ENCODE data around the gene DPH5.
"Not testable (repeated sequence)": the region's sequence is repeated elsewhere in the genome, so short reads cannot be mapped to it uniquely, and the experiment has no call there.

DPH5 gene, protein sequence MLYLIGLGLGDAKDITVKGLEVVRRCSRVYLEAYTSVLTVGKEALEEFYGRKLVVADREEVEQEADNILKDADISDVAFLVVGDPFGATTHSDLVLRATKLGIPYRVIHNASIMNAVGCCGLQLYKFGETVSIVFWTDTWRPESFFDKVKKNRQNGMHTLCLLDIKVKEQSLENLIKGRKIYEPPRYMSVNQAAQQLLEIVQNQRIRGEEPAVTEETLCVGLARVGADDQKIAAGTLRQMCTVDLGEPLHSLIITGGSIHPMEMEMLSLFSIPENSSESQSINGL

DNA sequence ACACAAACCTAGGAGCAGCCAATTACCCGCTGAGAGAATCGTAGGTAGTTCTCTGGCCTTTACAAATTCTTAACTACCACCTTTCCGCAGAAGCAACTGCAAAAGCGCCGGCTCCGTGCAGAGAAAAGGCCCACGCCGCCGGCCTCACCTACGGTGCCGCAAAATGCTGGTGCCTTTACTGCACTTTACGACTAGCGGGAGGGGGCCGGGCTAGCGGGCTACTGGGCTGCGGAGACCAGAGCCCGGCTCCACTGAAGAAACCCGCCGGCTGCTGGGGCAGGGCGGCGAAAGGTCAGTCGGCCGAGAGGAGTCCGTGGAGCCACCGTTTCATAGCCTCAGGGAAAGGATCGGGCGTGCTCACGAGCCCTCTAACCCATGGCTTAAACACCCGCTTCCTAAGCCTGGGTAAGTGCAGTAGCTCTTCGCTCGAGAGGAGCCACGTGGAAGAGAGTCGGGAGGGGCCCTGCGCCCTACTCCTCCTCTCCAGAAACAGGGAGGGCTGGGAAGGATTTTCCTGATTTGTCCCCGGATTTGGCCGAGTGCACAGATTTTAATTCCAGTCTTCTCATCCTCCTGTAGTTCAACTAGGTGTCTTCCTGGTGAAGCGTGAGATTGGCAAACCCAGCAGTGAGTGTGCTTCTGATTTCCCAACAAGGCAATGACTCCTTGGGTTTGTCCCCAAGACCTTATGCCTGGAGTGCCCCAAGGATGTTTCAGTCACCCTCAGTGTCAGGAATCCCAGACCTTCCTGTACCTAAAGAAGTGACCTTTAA lies at the start of gene DPH5:
Gene DPH5, minus strand, starts transcription at position 128 of the 773 bp plus-strand sequence. CDS start 341 bp downstream, outside the sequence.
- peak; percentile 88 for DNase-seq (ENCODE audit: low spot score)

DNA sequence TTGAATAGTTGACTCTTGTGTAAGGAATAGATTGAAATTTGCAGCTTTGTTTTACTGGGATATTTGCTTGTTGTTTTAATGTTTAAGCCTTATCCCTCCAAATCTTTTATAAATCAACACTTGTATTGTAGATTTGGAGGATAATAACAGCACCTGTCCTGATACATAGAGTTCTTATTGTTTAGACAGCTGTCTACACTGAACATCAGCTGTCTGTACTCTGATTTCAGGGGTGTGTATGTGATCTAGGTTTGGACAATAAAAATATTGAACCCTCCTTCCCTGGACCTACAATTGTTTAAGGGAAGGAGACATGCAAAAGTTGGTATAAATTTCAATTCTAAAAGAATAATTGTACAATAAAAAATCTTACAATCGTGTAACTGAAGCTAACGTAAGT lies 48.3 kb upstream of the DPH5 start:
- no peak for DNase-seq (ENCODE audit: low spot score)

DNA sequence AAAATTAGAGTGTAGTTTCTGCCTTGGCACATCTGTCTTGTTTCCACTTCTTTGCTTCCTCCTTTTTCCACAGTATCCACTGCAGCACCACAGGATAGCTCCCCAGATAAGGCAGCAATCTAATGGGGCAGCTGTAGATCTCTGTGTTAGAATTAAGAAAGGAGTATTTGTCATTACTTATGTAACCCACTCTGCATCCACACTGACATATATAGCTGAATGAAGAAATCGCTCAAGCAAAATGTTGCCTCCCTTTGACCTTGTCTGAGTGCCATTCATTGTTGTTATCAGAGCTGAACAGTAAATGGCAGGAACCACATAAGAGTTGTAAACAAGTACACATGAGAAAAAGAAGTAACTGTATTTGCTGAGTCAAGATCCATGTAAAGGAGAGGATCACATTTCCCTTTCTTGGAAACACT lies 45.9 kb upstream of the DPH5 start:
- no peak for DNase-seq (ENCODE audit: low spot score)

DNA sequence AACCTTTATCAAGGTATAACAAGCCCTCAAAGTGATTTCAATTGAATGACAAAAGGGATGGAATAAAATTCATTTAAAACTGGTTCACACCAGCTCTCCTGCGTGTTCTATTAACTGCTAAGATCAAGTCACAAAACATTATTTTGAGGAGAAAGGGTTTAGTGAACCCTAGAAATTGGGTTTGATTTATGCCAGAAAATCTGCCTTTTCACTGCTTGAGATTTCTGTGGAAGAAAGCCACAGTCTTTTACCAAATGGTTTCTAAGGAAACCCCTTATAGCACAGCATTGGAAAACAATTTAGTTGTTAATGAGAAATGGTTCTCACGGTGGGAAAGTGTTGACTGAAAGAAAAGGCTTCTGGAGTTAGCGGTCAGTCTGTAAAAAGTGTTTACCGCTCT lies 43.6 kb upstream of the DPH5 start:
- no peak for DNase-seq (ENCODE audit: low spot score)

DNA sequence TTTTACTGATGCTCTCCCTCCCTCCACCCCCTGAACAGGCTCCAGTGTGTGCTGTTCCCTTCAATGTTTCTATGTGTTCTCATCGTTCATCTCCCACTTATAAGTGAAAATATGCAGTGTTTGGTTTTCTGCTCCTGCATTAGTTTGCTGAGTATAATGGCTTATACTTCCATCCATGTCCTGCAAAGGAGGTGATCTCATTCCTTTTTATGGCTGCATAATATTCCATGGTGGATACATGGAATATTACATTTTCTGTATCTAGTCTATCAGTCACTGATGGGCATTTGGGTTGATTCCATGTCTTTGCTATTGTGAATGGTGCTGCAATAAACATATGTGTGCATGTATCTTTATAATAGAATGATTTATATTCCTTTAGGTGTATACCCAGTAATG lies 41.4 kb upstream of the DPH5 start:
- not testable (repeated sequence) for DNase-seq (ENCODE audit: low spot score)

DNA sequence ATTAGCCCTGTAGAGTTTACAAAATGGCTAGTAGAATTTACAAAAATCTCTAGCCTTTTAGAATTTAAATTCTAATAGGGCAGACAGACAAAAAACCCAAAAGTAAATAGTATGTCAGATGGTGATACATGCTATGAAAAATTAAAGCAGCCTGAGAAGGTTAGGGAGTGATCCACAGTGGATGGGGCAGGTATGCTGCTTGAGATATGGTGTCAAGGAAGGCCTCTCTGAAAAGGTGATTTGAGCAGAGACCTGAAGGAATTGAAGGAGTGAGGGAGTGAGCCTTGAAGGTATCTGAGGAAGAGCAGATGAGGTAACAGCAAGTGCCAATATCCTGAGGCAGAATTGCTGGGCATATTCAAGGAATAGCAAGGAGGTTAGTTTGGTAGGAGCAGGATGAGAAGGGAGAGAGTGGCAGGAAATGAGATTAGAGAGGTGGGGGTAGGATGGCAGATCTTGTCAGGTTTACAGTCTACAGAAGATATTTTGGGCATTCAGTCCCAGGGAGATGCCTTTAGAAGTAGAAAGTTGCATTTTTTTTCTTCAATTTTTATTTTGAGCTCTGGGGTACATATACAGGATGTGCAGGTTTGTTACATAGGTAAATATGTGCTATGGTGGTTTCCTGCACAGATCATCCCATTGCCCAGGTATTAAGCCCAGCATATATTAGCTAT lies 40.8 kb upstream of the DPH5 start:
- no peak for DNase-seq (ENCODE audit: low spot score)

DNA sequence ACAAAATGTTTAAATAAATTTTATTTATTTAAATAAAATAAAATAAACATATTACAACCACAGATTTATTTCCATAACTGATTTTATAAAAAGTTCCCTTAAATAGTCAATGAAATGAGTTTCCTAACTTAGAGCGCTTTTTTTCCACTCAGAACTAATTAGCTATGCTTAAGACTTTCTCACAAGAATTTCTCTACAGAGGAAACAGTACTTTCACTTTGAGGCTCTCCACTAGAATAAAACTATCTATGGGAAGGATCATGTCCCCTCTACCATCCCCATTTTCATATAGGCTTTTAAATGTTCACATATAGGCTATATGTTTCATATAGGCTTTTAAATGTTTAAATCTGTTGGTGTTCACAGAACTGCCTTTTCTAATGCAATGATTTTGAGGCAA lies 40.0 kb upstream of the DPH5 start:
- no peak for DNase-seq (ENCODE audit: low spot score)

DNA sequence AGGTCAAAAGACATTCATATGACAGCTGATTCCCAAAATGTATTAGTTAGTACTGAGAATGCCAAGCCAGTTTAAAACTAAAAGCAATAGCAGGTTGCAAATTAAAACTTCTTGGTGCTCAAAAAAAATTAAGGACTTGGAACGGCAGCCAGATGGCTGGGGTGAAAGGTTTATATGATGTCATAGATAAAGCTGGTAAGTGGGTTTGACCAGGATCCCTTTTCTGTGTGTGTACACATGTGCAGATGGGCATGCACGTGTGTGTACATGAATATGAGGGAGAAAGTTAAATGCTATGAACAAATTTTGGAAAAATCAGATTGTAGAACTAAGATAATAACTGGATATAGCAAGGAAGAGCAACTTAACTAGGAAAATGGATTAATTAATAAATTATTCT lies 39.1 kb upstream of the DPH5 start:
- DNase-seq (ENCODE audit: low spot score) = no peak

DNA sequence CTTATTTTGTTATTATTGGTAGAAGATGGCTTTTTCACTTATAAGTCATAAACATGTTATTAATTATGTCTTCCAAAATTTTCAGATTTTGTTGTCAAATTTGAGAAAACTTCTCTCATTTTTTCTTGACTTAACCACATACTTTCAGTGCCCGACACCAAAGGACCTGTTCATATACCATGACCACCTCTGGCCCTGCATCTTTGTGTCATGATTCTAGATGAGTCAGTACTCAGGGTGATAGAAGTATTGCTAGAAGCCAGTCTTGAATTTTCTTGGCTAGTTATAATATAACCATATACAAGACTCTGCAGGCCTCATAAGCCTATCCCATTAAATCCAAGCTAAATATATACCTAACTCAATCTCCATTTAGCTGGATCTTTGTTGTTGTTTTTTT lies 35.4 kb upstream of the DPH5 start:
- no peak for DNase-seq (ENCODE audit: low spot score)

DNA sequence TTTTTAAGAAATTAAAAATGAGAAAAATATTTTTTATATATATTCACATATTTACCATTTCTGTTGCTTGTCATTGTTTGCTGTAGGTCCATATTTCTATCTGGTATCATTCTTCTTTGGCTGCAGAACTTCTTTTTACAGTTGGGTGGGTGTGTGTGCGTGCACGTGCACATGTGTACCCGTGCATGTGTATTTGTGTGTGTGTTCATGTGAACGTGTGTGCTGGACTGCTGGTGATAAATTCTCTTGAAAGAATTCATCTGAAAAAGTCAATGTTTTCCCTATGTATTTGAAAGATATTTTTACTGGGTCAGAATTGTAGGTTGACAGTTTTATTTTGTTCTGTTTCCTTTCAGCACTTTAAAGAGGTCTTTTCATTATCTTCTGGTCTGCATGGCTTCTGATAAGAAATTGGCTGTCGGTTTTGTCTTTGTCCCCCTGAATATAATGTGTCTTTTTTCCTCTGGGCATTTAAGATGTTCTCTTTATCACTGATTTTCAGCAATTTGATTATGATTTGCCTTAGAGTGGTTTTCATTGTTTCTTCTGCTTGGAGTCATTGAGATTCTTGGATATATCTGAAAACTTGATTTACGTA lies 34.5 kb upstream of the DPH5 start:
- no peak for DNase-seq (ENCODE audit: low spot score)

DNA sequence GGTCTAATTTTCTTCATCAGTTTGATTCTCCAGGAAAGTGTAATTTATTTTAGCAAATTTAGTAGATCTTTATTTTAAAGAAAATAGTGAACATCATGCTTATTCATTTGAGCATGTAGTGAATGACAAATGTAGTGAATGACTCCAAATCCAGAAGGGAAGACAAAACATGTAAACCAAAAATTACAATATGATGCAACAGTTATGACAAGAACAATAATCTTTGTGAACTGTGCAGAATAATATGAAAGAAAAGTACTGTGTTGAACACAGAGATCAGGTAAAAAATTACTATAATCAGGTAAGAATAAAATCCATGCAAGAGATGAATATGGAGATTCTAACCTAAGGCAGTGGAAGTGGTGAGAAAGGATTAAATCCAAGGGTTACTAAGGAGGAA lies 30.0 kb upstream of the DPH5 start:
- DNase-seq (ENCODE audit: low spot score) = no peak

DNA sequence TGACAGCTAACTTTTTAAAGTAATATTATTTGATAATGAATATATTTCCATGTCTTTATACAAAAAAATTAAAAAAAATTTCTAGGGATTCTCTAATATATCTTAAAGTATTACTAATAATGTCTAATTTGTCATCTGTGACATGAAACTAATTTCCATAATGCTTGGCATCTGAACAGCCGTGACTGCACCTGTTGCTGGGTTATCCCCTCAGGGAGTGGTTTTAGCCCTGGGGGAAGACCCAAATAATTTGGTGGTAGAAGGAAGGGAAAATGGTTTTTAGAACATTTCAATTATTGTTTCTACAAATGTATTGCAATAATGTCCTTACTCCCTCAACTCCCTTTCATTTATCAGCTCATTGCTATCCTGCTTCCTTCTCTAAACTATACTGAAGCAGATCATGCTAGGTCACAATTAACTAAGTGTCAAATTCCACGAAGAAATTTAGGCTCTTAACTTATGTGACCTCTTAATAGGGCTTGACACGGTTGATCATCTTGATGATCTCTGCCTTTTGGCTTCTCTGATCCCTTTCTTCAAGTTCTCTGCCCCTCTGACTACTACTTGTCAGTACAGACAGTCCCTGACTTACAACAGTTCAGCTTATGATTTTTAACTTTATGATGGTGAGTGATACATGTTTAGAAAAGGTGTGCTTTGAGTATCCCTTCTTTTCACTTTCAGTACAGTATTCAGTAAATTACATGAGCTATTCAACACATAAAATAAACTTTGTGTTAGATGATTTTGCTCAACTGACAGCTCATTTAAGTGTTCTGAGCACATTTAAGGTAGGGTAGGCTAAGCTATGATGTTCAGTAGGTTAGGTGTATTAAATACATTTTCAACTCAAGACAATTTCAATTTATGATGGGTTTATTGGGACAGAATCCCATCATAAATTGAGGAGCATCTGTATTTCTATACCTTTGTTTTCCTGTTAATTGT lies 26.4 kb upstream of the DPH5 start:
- no peak for DNase-seq (ENCODE audit: low spot score)

DNA sequence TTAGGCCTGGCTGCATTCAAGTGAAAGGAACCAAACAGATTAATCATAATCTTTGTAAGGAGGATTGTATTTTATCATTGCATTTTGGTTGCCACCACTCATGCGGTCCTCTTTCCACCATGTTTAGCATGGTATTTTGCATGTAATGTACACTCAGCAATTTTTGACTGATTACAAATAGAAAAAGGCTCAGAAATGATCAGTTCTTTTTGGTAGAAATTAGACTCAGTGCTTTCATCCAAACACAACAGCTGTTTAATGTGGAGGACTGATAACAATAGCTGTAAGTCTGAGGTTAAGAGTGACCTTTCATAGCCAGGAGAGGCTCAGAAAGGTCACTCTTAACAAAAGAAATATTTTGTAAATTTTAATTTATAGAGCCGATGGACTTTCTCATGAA lies 25.3 kb upstream of the DPH5 start:
- no peak for DNase-seq (ENCODE audit: low spot score)

DNA sequence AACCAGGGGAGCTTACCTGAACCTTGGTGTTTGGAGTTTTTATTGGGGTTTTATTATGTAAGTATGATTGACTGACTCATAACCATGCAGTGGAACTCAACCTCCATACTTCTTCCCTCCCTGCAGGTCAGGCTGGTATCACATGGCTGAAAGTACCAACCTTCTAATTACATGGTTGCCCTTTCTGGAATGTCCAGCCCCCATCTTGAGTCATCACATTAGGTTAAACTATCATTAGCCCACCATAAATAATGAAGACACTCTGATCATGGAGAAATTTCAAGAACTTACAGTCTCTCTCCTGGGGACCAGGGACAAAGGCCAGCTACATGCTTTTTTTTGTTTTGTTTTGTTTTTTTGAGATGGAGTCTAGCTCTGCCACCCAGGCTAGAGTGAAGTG lies 19.2 kb upstream of the DPH5 start:
- no peak for DNase-seq (ENCODE audit: low spot score)

DNA sequence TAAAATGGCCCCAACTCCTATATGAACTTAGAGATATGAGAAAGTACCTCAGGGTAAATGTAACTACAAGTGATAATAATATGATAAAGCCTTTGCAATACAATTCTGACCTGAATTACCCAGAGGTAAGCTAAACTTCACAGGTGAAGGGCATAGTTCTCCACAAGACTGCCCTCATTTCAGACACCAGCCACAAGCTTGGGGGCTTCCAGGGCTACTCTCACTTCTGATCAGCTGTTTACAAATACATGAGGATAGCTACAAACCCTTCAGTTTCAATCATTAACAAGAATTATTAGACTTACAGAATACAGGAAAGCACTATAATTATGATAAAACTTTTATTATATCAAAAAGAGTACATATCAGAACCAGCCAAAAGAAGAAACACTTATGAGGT lies 18.7 kb upstream of the DPH5 start:
- no peak for DNase-seq (ENCODE audit: low spot score)

DNA sequence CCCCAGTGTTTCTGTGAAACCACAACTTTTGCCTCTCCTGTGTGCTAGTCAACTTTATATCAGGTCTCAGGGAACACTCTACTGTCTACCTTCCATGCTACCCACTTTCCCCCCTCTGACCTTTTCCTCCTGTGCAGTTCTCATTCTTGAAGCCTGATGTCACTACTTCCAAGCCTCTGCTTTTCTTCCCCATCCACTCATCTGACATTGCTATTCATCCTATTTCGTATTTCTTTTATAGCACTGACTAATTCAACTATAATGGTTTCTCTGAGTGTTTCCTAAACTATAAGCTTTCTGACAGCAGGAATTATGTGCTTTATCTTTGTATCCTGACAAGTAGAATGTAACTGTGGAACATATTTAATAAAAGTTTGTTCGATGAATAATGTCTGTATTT lies 18.2 kb upstream of the DPH5 start:
- peak; percentile 25 for DNase-seq (ENCODE audit: low spot score)

DNA sequence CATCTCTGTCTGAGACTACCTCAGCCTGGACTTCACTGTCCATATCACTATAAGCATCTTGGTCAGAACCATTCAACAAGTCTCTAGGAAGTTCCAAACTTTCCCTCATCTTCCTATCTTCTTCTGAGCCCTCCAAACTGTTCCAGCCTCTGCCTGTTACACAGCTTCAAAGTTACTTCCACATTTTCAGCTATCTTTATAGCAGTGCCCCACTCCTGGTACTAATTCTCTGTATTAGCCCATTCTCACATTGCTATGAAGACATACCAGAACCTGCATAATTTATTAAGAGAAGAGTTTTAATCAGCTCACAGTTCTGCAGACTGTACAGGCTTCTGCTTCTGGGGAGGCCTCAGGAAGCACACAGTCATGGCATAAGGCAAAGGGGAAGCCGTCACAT lies 15.7 kb upstream of the DPH5 start:
- no peak for DNase-seq (ENCODE audit: low spot score)

DNA sequence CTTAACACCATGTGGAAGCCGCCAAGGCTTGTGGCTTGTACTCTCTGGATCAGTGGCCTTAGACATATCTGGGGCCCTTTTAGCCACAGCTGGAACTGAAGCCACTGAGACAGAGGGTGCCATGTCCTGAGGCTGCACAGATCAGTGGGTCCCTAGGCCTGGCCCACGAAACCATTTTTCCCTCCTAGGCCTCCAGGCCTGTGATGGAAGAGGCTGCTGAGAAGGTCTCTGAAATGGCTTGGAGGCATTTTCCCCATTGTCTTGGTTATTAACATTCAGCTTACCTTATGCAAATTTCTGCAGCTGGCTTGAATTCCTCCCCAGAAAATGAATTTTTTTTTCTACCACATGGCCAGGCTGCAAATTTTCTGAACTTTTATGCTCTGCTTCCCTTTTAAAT lies 15.1 kb upstream of the DPH5 start:
- DNase-seq (ENCODE audit: low spot score) = no peak

DNA sequence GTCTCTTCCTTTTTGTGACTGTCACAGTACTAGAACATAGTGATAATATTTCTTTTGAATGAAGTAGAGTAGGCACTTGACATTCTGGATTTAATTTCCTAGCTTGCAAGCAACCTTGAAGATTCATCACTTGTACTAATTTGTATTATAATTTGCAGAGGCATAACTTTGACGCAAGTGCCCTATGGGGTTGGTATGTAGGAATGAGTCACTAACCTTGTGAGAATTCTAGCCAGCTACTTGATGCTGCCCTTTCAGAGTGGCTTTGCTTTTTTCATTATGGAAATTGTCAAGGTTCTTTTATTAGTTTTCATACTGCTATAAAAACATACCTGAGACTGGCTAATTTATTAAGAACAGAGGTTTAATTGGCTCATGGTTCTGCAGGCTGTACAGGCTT lies 13.7 kb upstream of the DPH5 start:
- no peak for DNase-seq (ENCODE audit: low spot score)

DNA sequence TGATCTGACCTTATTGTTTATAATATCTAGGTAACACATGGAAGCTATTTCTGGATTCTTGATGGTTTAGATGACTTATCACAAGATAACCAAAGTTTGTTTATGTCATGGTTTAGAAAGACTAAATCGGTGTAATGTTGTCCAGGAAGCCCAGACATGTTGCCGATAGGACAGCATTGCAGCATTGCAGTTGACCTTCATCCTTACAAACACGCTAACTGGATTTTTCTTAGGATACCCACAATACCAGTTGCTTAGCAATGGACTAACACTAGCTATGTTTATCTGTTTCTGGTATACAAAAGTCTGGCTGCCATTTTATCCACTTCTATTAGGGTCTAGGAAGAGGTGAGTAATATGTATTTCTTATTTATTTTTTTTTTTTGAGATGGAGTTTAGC lies 11.7 kb upstream of the DPH5 start:
- no peak for DNase-seq (ENCODE audit: low spot score)

DNA sequence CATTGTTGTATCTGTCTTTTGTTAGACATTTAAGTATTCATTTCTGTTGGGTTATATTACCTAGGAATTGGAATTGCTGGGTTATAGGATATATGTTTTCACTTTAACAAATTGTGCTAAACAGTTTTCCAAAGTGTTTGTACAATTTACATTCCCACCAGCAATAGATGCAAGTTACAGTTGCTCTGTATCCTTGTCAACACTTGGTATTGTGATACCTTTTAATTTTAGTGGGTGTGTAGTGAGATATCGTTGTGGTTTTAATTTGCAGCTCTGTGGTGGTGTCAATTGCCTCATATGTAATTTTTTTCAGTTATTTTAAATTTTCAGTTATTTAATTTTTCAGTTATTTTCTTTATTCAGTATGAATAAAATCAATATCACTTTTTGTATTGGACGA lies 7.4 kb upstream of the DPH5 start:
- DNase-seq (ENCODE audit: low spot score) = no peak

DNA sequence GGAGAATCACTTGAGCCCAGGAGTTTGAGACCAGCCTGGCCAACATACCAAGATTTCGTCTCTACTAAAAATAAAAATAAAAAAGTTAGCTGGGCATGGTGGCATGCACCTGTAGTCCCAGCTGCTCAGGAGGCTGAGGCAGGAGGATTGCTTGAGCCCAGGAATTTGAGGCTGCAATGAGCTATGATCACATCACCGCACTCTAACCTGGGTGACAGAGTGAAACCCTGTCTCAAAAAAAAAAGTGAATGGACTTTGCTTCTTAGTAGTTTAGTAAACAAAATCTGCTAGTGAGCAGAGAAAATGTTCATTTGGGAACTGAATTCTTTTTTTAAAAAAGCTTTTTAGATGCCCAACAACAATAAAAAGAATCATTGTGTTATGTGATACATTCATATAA lies 6.5 kb upstream of the DPH5 start:
- not testable (repeated sequence) for DNase-seq (ENCODE audit: low spot score)
